ENCODE results near the gene ABCC1. TPM values are rescaled to one million over a fixed set of nuclear protein-coding genes. Genes with fewer than 3 reads are reported as not detected.

ABCC1 gene
- total RNA-seq, 1 experiment from 2014 or later, result 56.4 TPM

GRCh38 chr16:15979801-15980200 is 30.4 kb downstream of the ABCC1 start:
- Histone ChIP-seq H3K27ac (ENCODE audit: insufficient read length, low read depth, low read length) (no peak overlapping the region), H2BK5ac (ENCODE audit: insufficient read length, low read length) (no peak overlapping the region), H3K9ac (ENCODE audit: extremely low read depth, insufficient read length, low read length) (no peak overlapping the region), H2BK15ac (ENCODE audit: low read depth, low read length) (no peak overlapping the region), H3K4ac (ENCODE audit: low read depth, low read length) (no peak overlapping the region), H4K8ac (replicated peaks; ENCODE audit: insufficient read length, low read depth, low read length) (no peak overlapping the region), H4K91ac (ENCODE audit: insufficient read length, low read depth, low read length) (no peak overlapping the region), H2AFZ (ENCODE audit: low read length) (no peak overlapping the region), H2BK20ac (ENCODE audit: low read depth, low read length, poor library complexity, severe bottlenecking) (no peak overlapping the region), H3K79me2 (ENCODE audit: insufficient read depth, low read length) (peaks cover 24% of the 10 kb centered on the region; the same call in 1 of the 2 replicates), H3K4me1 (ENCODE audit: insufficient read depth, low read length) (peaks cover 4% of the 10 kb centered on the region; the same call in 1 of the 2 replicates), H3K14ac (ENCODE audit: insufficient read depth, low read length) (no peak overlapping the region), H3K9me3 (ENCODE audit: control insufficient read depth, low read depth, low read length) (peaks cover 28% of the 10 kb centered on the region), H3K23ac (ENCODE audit: insufficient read length, low read depth, low read length) (no peak overlapping the region), H4K5ac (ENCODE audit: insufficient read length, low read depth, low read length) (no peak overlapping the region), H3K79me1 (ENCODE audit: insufficient read depth, low read depth, low read length, poor library complexity, severe bottlenecking) (peaks cover 11% of the 10 kb centered on the region), H2BK120ac (ENCODE audit: low read depth, low read length, poor library complexity, severe bottlenecking) (no peak overlapping the region), H3K4me2 (ENCODE audit: insufficient read depth, insufficient read length, low read length) (no peak overlapping the region), H2BK12ac (ENCODE audit: insufficient read length, low read depth, low read length) (no peak overlapping the region), H3K18ac (ENCODE audit: insufficient read length, low read depth, low read length) (no peak overlapping the region), H3K27me3 (ENCODE audit: insufficient read depth, low read length) (no peaks in the 10 kb centered on the region), H2AK5ac (ENCODE audit: insufficient read length, low read length) (no peak overlapping the region), H3K23me2 (ENCODE audit: insufficient read length, low read depth, low read length, poor library complexity, severe bottlenecking) (no peaks in the 10 kb centered on the region), H3T11ph (ENCODE audit: low read length) (no peak overlapping the region), H4K20me1 (ENCODE audit: control insufficient read depth, insufficient read depth, insufficient read length) (no peaks in the 10 kb centered on the region), H3K56ac (ENCODE audit: insufficient read length, low read depth, low read length) (no peak overlapping the region)
- Mint-ChIP-seq H3K27me3 (ENCODE audit: low read depth) (no peaks in the 10 kb centered on the region), H3K27ac (no peak overlapping the region), H3K4me3 (no peak overlapping the region), H3K36me3 (ENCODE audit: insufficient read depth in 1 of 3, low read depth in 3 of 3) (peaks cover 64 to 67% (median 65%) of the 10 kb centered on the region in 3 experiments), H3K4me1 (peaks cover 30 to 32% of the 10 kb centered on the region in 2 experiments), H3K9me3 (peaks cover 48 to 58% of the 10 kb centered on the region in 2 experiments)
- no peak for DNase-seq
- no peak for TF ChIP-seq CTCF (conservative IDR thresholded peaks at IDR 0.05)
- WGBS (ENCODE audit: extremely low coverage, insufficient read length, low lambda C conversion rate), result no CpG with 5 or more reads among the region's 3 CpGs
